GM21390 (cell line): ENCODE measurements around the gene INS.

ENCODE experiments used
- ATAC-seq: cut with Tn5 transposase; IDR thresholded peaks from one replicate; pipeline ENCODE4 v1.9.1; 2021; ENCODE audit not compliant: unreplicated experiment

The INS gene

DNA sequence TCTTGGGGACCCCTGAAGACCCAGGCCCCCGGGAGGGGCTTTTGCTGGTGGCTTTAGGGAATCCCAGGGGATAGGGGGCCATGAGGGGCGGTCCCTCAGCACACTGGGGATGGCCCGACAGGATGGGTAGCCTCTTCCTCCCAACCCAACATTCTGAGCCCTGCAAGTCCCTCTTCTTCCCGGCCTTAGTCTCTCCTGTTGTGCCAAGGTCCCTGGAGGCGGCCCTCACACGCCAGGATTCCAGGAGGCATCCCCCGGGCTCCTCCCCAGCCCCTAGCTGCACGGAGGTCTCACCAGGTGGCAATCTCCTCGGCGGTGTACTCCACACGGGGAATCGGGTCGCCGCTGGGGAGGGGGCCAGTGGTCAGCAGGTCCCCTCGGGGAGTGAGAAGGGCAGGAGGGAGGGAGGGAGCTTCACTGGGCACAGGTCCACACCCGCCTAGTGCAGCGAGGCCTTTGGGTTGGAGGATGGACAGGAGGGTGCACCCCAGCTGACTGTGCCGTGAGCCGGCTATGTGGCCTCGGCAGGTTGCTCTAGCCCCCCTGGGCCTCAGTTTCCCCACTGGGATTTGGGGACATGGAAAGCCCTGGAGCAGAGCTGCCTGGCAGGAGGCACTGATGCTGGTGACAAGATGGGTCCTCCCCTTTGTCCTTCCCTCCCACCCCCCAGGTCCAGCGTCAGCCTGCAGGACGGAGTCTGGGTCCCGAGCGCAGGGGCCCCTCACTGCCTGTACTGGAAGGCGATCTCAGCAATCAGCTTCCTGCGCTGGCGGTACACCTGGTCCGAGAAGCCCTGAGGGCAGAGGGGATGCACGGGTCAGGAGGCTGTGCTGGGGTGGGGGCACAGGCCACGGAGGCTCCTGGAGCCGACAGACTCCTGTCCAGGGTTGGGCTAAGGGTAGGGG lies 6.4 kb upstream of the INS start:
- ATAC-seq, result no peak

DNA sequence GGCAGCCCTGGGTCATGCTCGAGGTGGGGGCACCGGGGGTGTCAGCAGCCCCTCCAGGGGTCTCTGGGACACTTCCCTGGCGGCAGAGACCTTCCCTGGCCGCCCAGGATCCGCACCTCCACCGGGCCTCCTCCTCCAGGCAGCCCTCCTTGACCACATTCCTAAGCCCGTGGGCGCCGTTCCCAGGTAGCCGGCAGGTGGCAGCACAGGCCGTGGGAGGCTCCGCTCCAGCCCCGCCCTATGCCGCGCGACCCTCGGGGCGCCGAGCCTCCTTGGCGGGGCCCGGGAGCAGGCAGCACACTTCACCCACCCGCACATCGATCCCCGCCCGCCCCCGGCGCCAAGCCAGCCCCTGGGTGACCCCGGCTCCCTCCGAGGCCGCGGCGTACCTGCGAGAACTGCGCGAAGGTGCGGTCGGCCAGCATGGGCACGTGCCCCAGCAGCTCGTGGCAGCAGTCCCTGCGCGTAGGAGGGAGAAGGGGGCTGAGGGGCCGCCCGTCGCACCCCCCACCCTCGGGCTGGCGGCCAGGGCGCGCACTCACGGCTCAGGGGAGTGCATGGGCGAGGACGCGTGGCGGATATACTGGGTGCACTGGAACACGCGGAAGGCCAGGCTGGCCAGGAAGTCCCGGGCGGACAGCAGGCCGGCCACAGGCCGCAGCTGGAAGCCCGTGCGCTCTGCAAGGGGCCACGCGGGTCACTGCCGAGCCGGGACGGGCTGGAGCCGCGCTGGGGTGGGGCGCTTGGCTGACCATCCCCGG lies 5.3 kb upstream of the INS start:
- no peak for ATAC-seq

DNA sequence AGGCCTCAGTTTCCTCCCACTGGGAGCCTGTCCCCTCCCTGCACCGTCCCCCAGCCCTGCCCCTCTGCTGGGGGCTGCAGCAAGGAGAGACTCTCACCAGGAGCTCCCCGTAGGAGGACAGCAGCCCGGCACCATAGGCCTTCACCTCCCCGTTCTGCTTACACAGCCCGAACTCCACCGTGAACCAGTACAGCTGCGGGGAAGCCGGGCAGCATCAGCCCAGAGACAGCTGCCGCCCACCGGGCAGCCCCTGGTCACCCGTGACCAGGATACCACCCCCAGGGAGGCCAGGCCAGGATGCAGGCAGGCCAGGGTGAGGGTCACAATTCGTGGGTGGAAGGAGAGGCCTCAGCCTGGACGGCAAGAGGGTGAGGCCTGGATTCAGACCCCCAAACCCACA lies 4.6 kb upstream of the INS start:
- no peak for ATAC-seq

DNA sequence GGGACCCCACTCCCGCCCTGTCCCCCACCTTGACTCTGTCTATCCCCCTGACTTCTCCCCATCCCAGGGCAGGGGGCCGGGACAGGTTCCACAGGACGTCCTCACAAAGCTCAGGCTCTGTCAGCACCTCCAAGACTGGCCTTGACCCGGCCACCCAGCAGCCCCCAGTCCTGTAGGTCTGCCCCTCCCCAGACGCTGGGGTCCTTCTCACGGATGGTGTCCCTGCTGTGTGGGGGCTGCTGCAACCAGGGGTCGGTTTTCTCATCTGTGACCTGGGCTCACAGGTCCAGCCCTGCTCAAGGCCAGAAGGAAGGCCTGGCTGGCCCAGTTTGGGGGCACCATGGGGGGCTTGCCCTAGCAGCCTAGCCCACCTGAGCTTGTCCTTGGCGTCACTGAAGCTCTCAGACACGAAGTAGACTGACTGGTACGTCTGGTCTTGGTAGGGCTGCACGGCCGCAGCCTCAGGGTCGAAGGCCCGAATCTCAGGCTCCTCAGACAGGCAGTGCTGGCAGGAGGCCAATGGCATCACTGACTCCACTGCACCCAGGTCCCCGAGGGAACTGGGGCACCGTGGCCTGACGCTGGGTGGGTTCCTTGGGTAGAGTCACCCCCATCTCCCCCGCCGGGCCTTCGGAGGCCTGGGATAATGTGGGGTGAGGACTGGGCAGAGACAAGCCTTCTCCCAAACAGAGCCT lies 4.0 kb upstream of the INS start:
- ATAC-seq, result no peak

DNA sequence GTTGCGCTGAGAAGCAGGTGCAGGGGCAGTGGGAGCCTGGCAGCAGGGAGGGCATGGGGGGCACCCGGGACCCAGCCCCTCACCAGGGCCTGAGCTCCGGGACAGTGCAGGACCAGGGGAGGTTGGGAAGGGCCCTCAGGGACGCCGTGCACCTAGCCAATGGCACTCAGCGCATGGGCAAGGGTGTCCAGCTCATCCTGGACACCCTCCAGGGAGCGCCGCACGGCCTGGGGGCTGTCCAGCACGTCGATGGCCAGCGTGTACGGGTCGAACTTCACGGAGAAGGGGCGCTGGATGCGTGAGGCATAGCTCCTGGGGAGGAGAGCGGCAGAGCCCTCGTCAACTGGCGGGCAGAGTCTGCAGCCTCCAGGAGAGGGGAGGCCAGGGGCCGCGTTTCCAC lies 3.1 kb upstream of the INS start:
- no peak for ATAC-seq

DNA sequence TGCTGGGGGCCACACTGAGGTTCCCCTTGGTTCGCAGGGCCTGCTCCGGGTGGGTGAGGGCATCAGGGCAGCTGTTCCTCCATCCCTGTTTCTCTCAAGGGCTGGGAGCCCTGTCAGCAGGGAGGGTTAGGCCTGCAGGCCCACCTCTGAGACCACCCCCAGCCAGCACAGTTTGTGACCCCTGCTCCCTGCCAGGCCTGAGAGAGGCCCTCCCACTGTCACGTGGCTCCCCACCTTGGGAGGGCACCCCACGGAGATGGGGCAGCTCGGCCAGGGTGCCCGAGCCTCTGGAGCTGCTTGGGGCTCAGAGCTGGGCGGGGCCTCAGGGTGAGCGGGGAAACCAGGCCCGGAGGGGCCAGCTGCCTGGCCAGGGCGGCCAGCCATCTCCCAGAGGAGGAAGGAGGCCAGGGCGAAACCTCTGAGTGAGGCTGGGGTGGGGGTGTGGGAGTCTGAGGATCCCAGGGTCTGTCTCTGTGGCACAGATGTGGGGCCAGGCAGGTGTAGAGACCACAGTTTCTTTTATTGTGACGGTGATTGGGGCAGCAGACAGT lies 2.5 kb upstream of the INS start:
- ATAC-seq, result no peak

DNA sequence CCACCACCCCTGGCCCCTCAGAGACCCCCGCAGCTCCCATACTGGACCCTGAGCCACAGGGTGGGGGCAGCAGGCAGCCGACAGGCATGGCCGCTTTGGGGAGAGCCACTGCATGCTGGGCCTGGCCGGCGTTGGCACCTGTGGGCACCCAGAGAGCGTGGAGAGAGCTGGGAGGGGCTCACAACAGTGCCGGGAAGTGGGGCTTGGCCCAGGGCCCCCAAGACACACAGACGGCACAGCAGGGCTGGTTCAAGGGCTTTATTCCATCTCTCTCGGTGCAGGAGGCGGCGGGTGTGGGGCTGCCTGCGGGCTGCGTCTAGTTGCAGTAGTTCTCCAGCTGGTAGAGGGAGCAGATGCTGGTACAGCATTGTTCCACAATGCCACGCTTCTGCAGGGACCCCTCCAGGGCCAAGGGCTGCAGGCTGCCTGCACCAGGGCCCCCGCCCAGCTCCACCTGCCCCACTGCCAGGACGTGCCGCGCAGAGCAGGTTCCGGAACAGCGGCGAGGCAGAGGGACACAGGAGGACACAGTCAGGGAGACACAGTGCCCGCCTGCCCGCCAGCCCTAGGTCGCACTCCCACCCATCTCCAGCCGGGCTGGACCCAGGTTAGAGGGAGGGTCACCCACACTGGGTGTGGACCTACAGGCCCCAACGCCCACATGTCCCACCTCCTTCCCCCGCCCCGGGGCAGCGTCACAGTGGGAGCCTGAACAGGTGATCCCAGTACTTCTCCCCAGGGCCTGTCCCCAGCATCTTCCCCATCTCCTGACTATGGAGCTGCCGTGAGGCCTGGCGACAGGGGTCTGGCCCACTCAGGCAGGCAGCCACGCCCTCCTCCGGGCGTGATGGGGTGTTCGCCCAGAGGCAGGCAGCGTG lies 1.2 kb downstream of the INS start:
- no peak for ATAC-seq

DNA sequence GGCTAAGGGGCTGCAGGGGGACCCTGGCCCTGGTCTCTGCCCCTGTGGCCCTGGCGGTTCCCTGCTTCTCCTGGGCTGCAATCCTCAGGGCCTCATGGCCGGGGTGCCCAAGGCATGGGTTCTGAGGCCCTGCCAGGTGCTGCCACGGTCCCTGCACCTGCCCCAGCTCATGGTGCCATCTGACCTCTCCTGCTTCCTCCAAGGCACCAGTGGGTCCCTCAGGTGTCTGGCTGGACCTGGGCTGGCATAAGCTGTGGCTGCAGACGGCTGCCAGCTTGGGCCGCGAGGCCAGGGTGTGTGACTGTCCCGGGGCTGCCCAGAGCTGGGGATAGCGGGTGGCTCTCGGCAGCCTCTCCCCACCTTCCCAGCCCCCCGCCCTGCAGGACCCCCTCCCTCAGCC lies 2.0 kb downstream of the INS start:
- no peak for ATAC-seq

DNA sequence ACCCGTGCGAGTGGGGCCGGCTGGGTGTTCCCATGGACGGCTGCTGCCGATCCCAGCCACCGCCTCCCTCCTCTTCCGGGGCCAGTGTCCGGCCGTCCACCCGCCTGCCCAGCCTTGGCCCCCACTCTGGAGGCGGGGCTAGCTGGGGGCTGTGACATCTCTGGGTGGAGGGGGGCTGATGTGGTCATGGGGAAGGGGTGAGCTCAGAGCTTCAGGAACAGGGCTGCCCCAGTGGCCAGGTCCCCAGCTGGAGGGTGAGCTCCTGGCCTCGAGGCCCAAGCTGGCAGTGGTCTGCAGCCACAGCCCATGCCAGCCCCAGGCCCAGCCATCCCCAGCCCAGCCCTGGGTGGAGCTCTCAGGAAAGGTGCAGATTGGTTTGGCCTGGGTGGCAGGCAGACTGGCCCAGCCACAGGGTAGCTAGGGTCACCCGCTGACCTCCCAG lies 2.7 kb downstream of the INS start:
- no peak for ATAC-seq

DNA sequence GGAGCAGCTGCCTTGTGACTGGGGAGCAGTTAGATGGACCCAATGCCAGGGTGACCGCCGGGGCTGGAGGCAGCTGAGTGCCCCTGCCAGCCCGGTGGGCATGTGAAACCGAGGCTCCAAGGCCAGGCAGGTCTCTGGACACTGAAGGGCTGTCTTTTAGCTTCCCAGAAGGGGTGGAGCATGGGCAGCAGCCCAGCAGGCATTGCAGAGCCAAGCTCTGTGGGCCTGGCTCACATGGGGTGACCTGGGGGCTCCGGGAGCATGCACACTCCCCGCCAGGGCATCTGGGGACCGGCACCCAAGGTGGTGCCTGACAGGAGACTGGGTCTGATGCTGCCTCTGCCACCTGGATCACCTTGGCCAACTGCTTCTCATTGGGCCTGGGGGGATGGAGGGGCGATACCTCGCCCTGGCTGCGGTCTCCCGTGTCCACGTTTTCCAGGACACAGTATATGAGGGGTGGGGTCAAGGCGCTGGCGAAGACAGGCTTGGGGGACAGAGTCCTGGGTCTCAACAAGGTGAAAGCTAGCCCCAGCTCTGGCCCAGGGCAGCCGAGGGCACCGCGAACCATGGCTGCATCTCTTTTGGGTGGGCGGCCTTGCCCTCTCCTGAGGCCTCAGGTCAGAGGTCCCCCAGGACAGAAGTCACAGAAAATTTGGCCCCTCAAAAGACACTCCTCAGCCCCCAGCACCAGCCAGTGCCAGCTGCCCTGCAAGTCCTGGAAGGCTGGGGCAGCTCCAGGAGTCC lies 3.5 kb downstream of the INS start:
- no peak for ATAC-seq

DNA sequence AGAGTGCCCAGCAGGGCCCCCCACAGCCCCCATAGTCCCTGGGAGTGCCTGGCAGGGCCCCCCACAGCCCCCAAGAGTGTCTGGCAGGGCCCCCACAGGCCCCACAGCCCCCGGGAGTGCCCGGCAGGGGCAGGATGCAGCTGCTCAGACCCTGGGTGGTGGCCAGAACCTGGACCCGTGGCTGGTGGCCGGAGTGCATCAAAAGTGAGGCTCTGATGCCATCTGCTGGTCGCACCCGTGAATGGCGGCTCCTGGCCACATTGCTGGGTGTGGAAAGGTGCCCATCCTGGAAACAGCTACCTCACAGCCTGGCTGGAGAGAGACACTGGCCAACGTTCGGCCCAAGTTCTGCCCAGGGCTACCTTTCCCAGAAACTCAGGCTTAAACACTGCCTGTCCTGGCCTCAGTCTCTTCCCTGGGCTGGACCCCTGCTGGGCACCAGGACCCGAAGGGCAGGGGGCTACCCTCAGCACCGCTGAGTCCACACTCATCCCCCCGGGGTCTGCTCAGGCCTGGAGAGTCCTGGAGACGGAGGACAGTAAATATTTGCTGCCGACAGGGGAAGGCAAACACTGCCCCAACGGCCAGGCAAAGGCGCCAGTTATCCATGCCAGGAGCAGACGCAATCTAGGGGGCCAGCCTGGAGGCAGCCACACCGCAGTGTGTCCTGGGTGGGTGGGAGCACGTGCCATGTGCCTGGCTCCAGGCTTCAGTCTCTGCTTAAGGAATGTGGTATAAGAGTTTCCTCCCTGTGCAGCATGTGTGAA lies 4.4 kb downstream of the INS start:
- ATAC-seq, result no peak

DNA sequence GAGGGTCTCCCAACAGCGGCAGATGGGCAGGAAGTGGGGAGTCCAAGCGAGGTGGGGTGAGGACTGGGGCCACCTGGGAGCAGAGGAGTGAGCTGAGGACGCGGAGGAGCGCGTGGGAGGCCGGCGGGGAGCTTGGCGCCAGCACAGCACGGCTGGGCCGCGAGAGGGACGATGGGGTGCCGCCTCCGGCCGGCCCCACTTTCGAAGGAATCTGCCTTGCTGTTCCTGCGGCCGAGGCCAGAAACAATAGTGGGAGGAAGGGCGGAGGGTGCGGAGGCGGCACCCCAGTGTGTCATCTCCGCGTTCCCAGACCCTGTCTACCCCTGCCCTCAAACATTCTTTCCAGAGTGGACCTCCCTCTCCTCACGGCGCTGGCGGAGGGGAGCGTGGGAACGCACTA lies 5.5 kb downstream of the INS start:
- no peak for ATAC-seq

DNA sequence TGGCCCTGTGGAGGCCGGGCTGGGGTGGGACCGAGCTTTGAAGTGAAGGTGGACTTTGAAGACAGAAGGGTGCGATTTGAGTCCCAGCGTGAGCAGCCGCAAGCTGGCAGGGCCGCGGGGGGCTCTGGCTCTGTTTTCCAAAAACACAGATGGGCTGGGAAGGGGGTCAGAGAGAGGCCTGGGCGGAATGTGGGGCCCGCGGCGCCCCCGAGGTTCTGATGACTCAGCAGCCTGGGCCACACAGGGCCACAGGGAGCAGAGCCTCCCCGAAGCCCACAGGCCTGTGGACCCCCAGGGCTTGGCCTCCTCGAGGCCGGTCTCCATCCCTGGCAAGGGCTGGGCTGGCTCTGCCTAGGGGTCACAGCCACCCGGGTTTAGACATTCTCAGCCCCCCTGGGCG lies 6.1 kb downstream of the INS start:
- ATAC-seq, result no peak

DNA sequence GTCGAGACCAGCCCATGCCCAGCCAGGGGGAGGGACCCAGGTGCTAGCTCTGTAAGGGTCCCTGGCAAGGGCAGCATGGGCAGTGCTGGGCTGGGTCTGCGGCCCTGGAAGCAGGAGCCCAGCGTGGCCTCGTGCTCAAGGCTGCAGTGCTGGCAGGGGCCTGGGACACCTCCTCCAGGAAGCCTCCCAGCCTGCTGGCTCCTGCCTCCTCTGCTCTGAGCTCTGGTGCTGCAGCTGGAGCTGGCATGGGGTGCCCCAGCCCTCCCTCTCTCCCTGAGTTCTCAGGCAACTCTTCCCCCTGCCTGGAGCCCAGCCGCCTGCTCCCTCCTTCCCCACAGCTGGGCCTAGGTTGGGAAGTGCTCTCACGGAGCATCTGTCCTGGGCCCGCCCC lies 6.8 kb downstream of the INS start:
- ATAC-seq, result no peak

DNA sequence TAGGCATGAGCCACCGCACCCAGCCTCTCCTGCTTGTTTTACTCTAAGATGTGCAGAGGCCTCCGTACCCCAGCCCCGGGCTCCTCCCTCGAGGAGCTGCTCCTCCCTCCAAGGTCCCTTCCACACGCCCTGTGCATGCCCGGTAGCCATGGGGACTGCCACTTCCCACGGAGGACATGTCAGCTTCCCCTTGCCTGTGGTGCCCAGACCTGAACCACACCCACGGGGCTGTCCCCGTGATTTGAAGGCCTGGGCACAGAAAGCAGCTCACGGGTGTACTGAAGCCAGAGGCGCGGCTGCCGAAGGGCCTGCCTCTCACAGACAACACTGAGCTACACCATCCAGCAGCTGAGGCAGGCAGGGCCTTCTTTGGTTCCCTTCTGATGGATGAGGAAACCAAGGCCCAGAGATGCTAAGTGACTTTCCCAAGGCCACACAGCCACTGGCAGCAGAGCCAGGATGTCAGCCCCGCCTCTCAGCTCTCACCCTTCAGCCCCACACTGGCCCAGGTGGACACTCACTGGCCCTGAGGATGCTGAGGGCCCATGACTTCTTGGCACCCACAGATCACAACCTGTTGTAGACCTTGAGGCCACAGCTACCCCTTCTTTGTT lies 7.3 kb downstream of the INS start:
- no peak for ATAC-seq

DNA sequence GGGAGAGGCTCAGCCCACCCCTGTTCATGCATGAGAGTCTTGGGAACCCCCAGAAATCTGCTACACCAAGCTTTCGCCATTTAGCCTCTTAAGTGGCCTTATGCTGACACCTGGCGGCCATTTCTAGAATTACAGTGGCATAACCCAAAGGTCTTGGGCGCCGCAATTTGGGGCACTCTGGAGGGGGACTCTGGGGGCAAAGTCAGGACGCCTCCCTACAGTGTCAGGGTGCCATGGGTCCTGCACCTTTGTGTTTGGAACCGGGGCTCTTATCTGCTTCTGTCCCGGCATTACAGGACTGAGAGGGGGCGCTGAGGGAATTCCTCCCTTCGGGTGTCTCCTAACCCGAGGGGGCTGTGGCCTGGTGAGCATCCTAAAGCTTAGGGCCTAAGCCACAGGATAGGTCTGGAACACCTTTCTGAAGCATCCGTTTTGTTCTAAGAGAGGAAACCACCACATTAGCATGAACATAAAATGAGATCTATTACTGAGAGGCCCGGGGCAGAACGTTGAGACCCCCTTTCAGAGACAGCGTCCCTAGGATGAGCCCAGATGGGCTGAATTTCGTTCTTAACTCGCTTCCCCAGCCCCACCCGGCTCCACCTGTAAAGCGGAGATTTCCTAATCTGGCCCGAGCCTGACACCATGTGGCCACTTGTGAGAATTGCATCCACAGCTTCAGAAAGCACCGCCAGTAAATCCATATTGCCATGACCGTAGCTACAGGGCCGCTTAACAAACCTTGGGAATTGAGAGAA lies 9.3 kb downstream of the INS start:
- no peak for ATAC-seq

DNA sequence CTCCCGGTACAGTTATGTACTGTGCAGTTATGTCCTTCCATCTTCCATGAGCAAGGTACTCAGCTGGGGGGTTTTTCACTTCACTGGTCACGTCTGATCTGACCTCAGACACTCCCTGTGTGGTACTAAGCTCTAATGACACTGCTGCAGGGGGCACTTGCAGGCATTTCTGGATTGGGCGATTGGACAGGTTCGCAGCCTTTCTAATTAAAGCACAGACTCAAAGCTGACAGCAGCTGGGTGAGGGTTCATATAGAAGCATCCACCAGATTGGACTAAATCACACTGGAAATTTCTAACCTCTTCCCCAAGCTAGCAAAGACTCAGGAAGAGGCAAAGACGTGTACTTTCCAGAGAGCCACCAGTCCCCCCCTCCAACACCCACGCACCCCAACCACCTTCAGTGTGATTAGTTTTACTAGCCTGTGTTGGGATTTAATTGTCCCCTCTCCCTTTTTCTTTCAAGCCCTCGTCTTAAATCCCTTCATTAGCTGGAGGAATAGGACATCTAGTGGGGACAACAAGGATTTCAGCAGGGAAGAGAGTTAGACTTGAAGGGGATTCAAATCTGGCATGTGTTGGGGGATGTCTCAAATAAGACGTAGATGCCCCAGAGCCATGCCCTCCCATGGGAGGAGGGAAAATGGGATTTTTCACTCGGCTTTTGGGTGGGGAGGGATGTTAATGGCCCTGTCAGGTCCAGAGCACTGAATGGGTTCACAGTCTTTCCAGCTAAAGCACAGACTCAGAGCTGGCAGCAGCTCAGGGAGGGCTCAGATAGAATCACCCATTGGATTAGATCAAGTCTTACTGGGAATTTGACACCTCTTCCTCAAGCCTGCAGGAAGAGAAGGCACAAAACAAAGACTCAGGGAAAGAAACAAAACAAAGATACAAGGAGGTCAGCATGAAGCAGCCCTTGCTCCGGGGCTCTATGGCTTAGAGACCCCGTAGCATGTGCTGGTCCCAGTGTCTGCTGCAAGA lies 10.9 kb downstream of the INS start:
- no peak for ATAC-seq
